Spleen (tissue), 11 donors: ENCODE results near the gene RBM14. TPM values are rescaled to one million over a fixed set of nuclear protein-coding genes. Genes with fewer than 3 reads are reported as not detected.

Experiments used
- DNase-seq: peaks from one replicate; pipeline ENCODE4 v3.0.0-alpha.2; 2020
- H3K27ac ChIP-seq, 8 donors: fragments of 200-600 bp; sonication (generic) in 7 of 8; 1 replicate in 4 of 8; 2 replicates in 4 of 8; pipeline versions ENCODE4 v1.5.0 to v1.8.0; 2016 to 2021; ENCODE audit warnings: inconsistent platforms in 4 of 8, mild to moderate bottlenecking in 4 of 8, moderate library complexity in 1 of 8
- H3K27me3 ChIP-seq, 7 donors: fragments of 200-600 bp; sonication (generic) in 6 of 7; replicated peaks in 1 of 7; 1 replicate in 4 of 7; 2 replicates in 3 of 7; pipeline versions ENCODE4 v1.5.0 to v1.8.0; 2016 to 2021; ENCODE audit warnings: inconsistent platforms in 3 of 7, mild to moderate bottlenecking in 1 of 7
- H3K36me3 ChIP-seq, 6 donors: fragments of 200-600 bp; sonication (generic) in 5 of 6; 1 replicate in 4 of 6; 2 replicates in 2 of 6; pipeline versions ENCODE4 v1.5.0 to v1.8.0; 2016 to 2021; ENCODE audit warnings: inconsistent platforms in 2 of 6
- H3K4me1 ChIP-seq, 6 donors: fragments of 200-600 bp; sonication (generic) in 5 of 6; 1 replicate in 3 of 6; 2 replicates in 3 of 6; pipeline versions ENCODE4 v1.5.0 to v1.8.0; 2016 to 2021; ENCODE audit warnings: inconsistent platforms in 3 of 6
- H3K4me3 ChIP-seq, 8 donors: fragments of 200-600 bp; sonication (generic) in 7 of 8; 1 replicate in 4 of 8; 2 replicates in 4 of 8; pipeline versions ENCODE4 v1.5.0 to v1.8.0; 2016 to 2021; ENCODE audit warnings: inconsistent platforms in 4 of 8, mild to moderate bottlenecking in 4 of 8, moderate library complexity in 2 of 8
- H3K9me3 ChIP-seq, 8 donors: fragments of 200-600 bp; sonication (generic) in 7 of 8; 1 replicate in 4 of 8; 2 replicates in 4 of 8; pipeline versions ENCODE4 v1.5.0 to v1.8.0; 2016 to 2021; ENCODE audit warnings: inconsistent platforms in 4 of 8
- CTCF ChIP-seq, 11 experiments: fragments of 200-600 bp in 7 of 11; fragments of 450-650 bp in 4 of 11; sonication (generic) in 4 of 11; IDR thresholded peaks in 8 of 11; conservative IDR thresholded peaks in 3 of 11; 1 replicate in 7 of 11; 2 replicates in 4 of 11; pipeline versions ENCODE4 v1.4.0 to v1.8.0; 2016 to 2021; ENCODE audit warnings: antibody characterized with exemption in 11 of 11, inconsistent platforms in 4 of 11, mild to moderate bottlenecking in 1 of 11
- POLR2A ChIP-seq, 3 donors: fragments of 450-650 bp; IDR thresholded peaks; one replicate each; pipeline ENCODE4 v1.5.1; 2017; ENCODE audit warnings: antibody characterized with exemption in 3 of 3, mild to moderate bottlenecking in 1 of 3
- POLR2AphosphoS5 ChIP-seq, 3 donors: sonication (generic); formaldehyde crosslinking; IDR thresholded peaks; one replicate each; pipeline ENCODE4 v1.5.1; 2017; ENCODE audit warnings: antibody characterized with exemption in 3 of 3
- WGBS, 5 donors: extraction: QIAGEN DNeasy Blood & Tissue Kit in 3 of 5; methylation state at CpG; one replicate each; pipeline versions ENCODE4 v1.1.5 to v1.1.7; 2013 to 2018; 5-methylcytosine and 5-hydroxymethylcytosine counted together
- intact Hi-C: fragments of 100-400 bp; cut with DNase I; formaldehyde crosslinking; loops from one replicate; pipeline ENCODE4 v1.15.0; 2023; ENCODE audit warnings: low total_unique reads
- polyA plus RNA-seq, 3 donors: library from polyadenylated mRNA; stranded (reverse); fragments of 200-250 nt; gene quantifications; one replicate each; pipeline ENCODE4 v1.2.1, GENCODE V29; 2013
- small RNA-seq, 4 donors: library from RNA; depleted of rRNA; stranded (forward); fragments of <200 nt; gene quantifications; one replicate each; pipeline ENCODE3, GENCODE V24; 2016
- total RNA-seq, 7 donors: library from RNA; depleted of rRNA in 3 of 7; stranded (reverse); fragments of >200 nt in 3 of 7; fragmentation: NEBNext Ultra II Directional in 4 of 7; extraction: Animal tissue kit (Norgen Biotek cat#: 25700) in 4 of 7; gene quantifications; one replicate each; pipeline versions ENCODE4 v1.1.0 to v1.2.1, GENCODE V29; 2016 to 2021
- donor health status: healthy with polysubstance abuse.
- donor health status: DM: no; HTN: no; CAD: no; lungs with moderate emphysema.
- donor health status: DM: no; HTN: no; CAD: no.
- donor health status: Bipolar disorder and iron deficiency.
- donor health status: healthy.
- donor health status: DM: no; HTN: no; CAD: no.
- donor health status: DM: yes; HTN: yes; CAD: no.

RBM14 gene
- total and polyA plus RNA-seq, 10 donors = 37.7 to 96.6 (median 73.5) TPM

GRCh38 chr11:66676282-66676919 lies 60.0 kb downstream of the RBM14 start:
- Histone ChIP-seq H3K27ac (peak overlapping the region in 3 of 8 donors; percentile 29 to 97 (median 29)), H3K36me3 (peaks cover 0 to 4% (median 0%) of the 10 kb centered on the region in 6 donors), H3K27me3 (no peaks in the 10 kb centered on the region), H3K9me3 (no peaks in the 10 kb centered on the region), H3K4me1 (peaks cover 35 to 71% (median 48%) of the 10 kb centered on the region in 6 donors), H3K4me3 (peak overlapping the region in 6 of 8 donors; percentile 58 to 81 (median 71))
- intact Hi-C loops = loop anchor here (5.0 kb wide), 1 partner anchor 269 kb away; no protein-coding TSS in a partner anchor
- DNase-seq = peak; percentile 50
- WGBS, 5 donors = 58 to 66% (median 61%) methylated on average over 16 of the region's 16 CpGs
- no peak for TF ChIP-seq CTCF (IDR thresholded peaks at IDR 0.05 in 8 of 11, conservative IDR thresholded peaks at IDR 0.05 in 3 of 11)
- TF ChIP-seq POLR2A (IDR thresholded peaks at IDR 0.05) = no peak
- no peak for TF ChIP-seq POLR2AphosphoS5 (IDR thresholded peaks at IDR 0.05)

Small RNAs within 50 kb of the gene (small RNA-seq; reads per million reads assigned to genes)
- 0 reads per million in 4 donors for gene RNU4-39P

Other genes with a start within 250 kb of the RBM14 start
- gene SLC29A2, start 244.9 kb upstream of the RBM14 start, total RNA-seq = 1 to 10 TPM; 1.9 to 5.0 (median 4.0) TPM
- gene SLC29A2, start 244.9 kb upstream of the RBM14 start, polyA plus RNA-seq = 1 to 10 TPM; 4.8 to 8.4 (median 7.4) TPM
- gene NPAS4, start 195.6 kb upstream of the RBM14 start, total RNA-seq = under 1 TPM in 2 of 7 donors, not detected in 5; 0.25 to 0.72 TPM
- gene NPAS4, start 195.6 kb upstream of the RBM14 start, polyA plus RNA-seq = under 1 TPM in 2 of 3 donors, not detected in 1; 0.11 to 0.22 TPM
- gene MRPL11, start 177.8 kb upstream of the RBM14 start, total RNA-seq = 10 to 100 TPM; 25.5 to 41.2 (median 32.6) TPM
- 10 to 100 TPM; 60.3 to 87.1 (median 72.7) TPM for gene MRPL11, start 177.8 kb upstream of the RBM14 start, polyA plus RNA-seq
- 10 to 100 TPM in 5 of 7 donors, 1 to 10 TPM in 2; 4.9 to 14.6 (median 10.7) TPM for gene PELI3, start 149.7 kb upstream of the RBM14 start, total RNA-seq
- 1 to 10 TPM; 2.4 to 6.4 (median 2.7) TPM for gene PELI3, start 149.7 kb upstream of the RBM14 start, polyA plus RNA-seq
- gene DPP3, start 136.2 kb upstream of the RBM14 start, total RNA-seq = 10 to 100 TPM; 17.9 to 35.5 (median 23.9) TPM
- 10 to 100 TPM; 20.0 to 25.9 (median 20.6) TPM for gene DPP3, start 136.2 kb upstream of the RBM14 start, polyA plus RNA-seq
- gene BBS1, start 106.0 kb upstream of the RBM14 start, total RNA-seq = 10 to 100 TPM; 22.2 to 60.5 (median 36.9) TPM
- 1 to 10 TPM; 5.2 to 9.9 (median 5.8) TPM for gene BBS1, start 106.0 kb upstream of the RBM14 start, polyA plus RNA-seq
- 10 to 100 TPM; 14.6 to 25.7 (median 23.9) TPM for gene ZDHHC24, start 70.6 kb upstream of the RBM14 start, total RNA-seq
- 10 to 100 TPM in 2 of 3 donors, 1 to 10 TPM in 1; 9.1 to 11.6 (median 10.8) TPM for gene ZDHHC24, start 70.6 kb upstream of the RBM14 start, polyA plus RNA-seq
- under 1 TPM in 4 of 7 donors, not detected in 3; 0.21 to 0.34 (median 0.24) TPM for gene ACTN3, start 69.7 kb upstream of the RBM14 start, total RNA-seq
- under 1 TPM; 0.05 to 0.13 (median 0.06) TPM for gene ACTN3, start 69.7 kb upstream of the RBM14 start, polyA plus RNA-seq
- 10 to 100 TPM; 11.4 to 60.8 (median 46.4) TPM for gene CTSF, start 48.0 kb upstream of the RBM14 start, total RNA-seq
- gene CTSF, start 48.0 kb upstream of the RBM14 start, polyA plus RNA-seq = 10 to 100 TPM; 23.7 to 26.6 (median 24.0) TPM
- gene CCDC87, start 23.6 kb upstream of the RBM14 start, total RNA-seq = under 1 TPM in 5 of 7 donors, not detected in 2; 0.10 to 0.79 (median 0.17) TPM
- under 1 TPM; 0.04 to 0.08 (median 0.06) TPM for gene CCDC87, start 23.6 kb upstream of the RBM14 start, polyA plus RNA-seq
- 10 to 100 TPM; 32.8 to 50.4 (median 40.8) TPM for gene CCS, start 23.4 kb upstream of the RBM14 start, total RNA-seq
- gene CCS, start 23.4 kb upstream of the RBM14 start, polyA plus RNA-seq = 100 to 1,000 TPM in 2 of 3 donors, 10 to 100 TPM in 1; 91.3 to 161 (median 145) TPM
- 100 to 1,000 TPM; 106 to 139 (median 127) TPM for gene RBM4, start 22.1 kb downstream of the RBM14 start, total RNA-seq
- gene RBM4, start 22.1 kb downstream of the RBM14 start, polyA plus RNA-seq = 100 to 1,000 TPM in 2 of 3 donors, 10 to 100 TPM in 1; 70.1 to 128 (median 102) TPM
- 10 to 100 TPM; 16.3 to 23.0 (median 18.8) TPM for gene RBM4B, start 61.3 kb downstream of the RBM14 start, total RNA-seq
- gene RBM4B, start 61.3 kb downstream of the RBM14 start, polyA plus RNA-seq = 10 to 100 TPM; 14.8 to 17.7 (median 14.9) TPM
- 1 to 10 TPM; 3.3 to 5.1 (median 3.7) TPM for gene SPTBN2, start 112.6 kb downstream of the RBM14 start, total RNA-seq
- gene SPTBN2, start 112.6 kb downstream of the RBM14 start, polyA plus RNA-seq = 1 to 10 TPM in 1 of 3 donors, under 1 TPM in 2; 0.61 to 1.5 (median 0.80) TPM
- 10 to 100 TPM; 14.5 to 27.9 (median 18.1) TPM for gene RCE1, start 226.8 kb downstream of the RBM14 start, total RNA-seq
- gene RCE1, start 226.8 kb downstream of the RBM14 start, polyA plus RNA-seq = 10 to 100 TPM; 10.0 to 19.3 (median 14.2) TPM
- gene LRFN4, start 240.4 kb downstream of the RBM14 start, total RNA-seq = 10 to 100 TPM in 2 of 7 donors, 1 to 10 TPM in 5; 3.3 to 10.3 (median 8.0) TPM
- gene LRFN4, start 240.4 kb downstream of the RBM14 start, polyA plus RNA-seq = 10 to 100 TPM in 1 of 3 donors, 1 to 10 TPM in 2; 3.9 to 12.0 (median 7.9) TPM